Epithelial cell of alveolus of lung (primary cell): ENCODE data around the gene ELK1. TPM values are rescaled to one million over a fixed set of nuclear protein-coding genes. Genes with fewer than 3 reads are reported as not detected.

Experiments
- total RNA-seq: library from RNA; depleted of rRNA; stranded (reverse); fragments of >200 nt; gene quantifications from 2 replicates; pipeline ENCODE4 v1.2.1, GENCODE V29; 2015

Gene ELK1
- 41.1 and 55.3 TPM in 2 replicates for total RNA-seq

DNA sequence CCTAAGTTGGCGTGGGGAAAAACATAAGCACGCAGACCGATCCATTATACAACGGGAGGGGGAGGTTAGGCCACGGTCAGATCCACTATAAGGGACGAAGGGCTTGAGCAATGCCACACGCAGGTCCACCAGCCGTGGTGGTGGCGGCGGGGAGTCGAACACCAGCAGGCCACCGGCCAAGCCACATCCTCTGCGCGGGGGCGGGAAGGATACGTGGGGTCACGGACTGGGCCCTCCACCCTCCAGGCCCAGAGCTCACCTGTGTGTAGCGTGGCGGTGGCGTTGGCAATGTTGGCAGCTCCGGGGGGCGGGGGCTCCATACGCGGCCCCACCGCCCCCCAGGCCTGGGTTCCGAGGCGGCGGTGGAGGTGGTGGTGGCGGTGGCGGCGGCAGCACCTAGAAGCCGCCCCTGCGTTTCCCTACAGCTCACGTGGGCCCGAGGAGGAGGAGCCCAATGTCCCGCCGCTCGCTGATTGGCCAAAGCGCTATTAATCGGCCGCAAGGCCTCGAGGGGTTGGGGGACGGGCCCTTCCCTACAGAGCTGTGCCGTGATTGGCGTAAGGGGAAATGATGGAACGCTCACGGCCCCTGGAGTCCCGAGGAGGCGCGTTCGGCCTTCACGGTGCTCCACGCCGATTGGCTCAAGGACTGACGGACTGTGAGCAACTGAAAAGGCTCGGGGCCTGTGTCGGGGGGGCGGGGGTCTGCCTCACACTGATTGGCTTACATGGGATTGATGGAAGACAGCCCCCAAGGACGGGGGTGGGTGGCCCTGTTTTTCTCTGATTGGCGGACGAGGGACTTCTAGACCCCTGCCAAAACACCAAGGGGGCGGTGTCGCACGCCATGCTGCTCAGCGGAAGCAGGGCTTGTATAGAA lies at the start of gene ELK1:
TSS of gene ELK1 (minus strand) at position 400 of the 879 bp plus-strand sequence. CDS start 9,122 bp downstream, outside the sequence.

GRCh38 chrX:47658684-47659420 lies 8.5 kb upstream of the ELK1 start, which contains the start of gene UXT:
Gene UXT, minus strand, starts transcription at chrX:47659180. Its CDS starts 253 bp downstream, at chrX:47658927.

DNA sequence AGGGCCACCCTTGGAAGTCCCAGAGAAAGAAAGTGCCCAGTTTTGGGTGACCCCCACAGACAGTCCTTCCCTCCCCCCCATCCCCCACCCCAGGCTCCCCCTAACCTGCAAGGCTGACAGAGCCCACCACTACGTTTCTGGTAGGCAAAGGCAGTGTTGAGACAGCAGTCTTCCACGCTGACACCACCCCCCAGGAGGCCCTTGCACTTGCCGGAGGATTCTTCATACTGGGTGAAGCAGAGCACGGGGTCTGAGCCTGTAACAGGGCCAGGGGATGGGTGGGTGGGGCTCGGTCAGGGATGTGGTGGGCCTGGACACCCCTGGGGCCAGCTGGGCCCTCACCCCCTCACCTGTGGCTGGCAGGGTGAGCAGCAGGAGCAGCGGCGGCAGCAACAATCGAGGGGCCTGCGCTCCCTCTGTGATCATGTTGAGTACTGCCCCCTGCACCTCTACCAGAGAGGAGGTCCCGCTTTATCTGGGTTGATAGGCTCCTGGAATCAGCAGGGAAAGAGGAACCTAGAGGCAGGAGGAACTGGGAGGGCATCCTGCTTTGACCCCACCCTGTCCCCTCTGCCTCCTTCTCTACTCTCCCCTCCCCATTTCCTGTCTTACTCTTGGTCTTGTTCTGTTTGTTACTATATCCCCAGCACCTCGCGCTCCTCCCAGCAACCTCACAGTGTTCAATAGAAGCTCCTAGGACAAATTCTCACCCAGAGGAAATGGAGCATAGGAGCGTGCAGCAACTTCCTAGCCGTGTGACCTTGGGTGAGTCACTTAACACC lies 20.8 kb downstream of the ELK1 start, which contains the start of gene CFP:
TSS of gene CFP (minus strand) at position 512 of the 782 bp plus-strand sequence. CDS start at position 426, 86 bp downstream.

GRCh38 chrX:47619486-47620302 lies 30.7 kb downstream of the ELK1 start, which contains the start of gene SYN1:
Gene SYN1, minus strand, starts transcription at chrX:47619857. Its CDS starts 129 bp downstream, at chrX:47619728.

Other genes with a start within 250 kb of the ELK1 start
- 6.6 and 10.7 TPM in 2 replicates for gene ZNF41, start 167.3 kb downstream of the ELK1 start, total RNA-seq
- gene ARAF, start 89.4 kb downstream of the ELK1 start, total RNA-seq = 31.0 and 31.5 TPM in 2 replicates
- gene TIMP1, start 68.1 kb downstream of the ELK1 start, total RNA-seq = 1,035 and 4,999 TPM in 2 replicates
- 0.80 and 3.5 TPM in 2 replicates for gene SYN1, start 30.7 kb downstream of the ELK1 start, total RNA-seq
- 0.39 and 0.56 TPM in 2 replicates for gene CFP, start 20.6 kb downstream of the ELK1 start, total RNA-seq
- gene UXT, start 8.6 kb upstream of the ELK1 start, total RNA-seq = 103 and 164 TPM in 2 replicates
- gene ZNF81, start 186.3 kb upstream of the ELK1 start, total RNA-seq = 4.0 and 5.0 TPM in 2 replicates